Neuron (in vitro differentiated cells): ENCODE data around the gene ATG9B.

ENCODE experiments used
- H2AFZ ChIP-seq: one replicate; pipeline ENCODE4 v1.6.1; 2013; ENCODE audit warnings: low read depth, mild to moderate bottlenecking, inconsistent platforms, low read length, moderate library complexity
- H3K27me3 ChIP-seq: one replicate; pipeline ENCODE4 v1.6.1; 2013; ENCODE audit warnings: low read length; ENCODE audit not compliant: insufficient read depth
- H3K36me3 ChIP-seq: one replicate; pipeline ENCODE4 v1.6.1; 2013; ENCODE audit warnings: low read length; ENCODE audit not compliant: insufficient read depth
- H3K4me1 ChIP-seq: one replicate; pipeline ENCODE4 v1.6.1; 2013; ENCODE audit warnings: low read length; ENCODE audit not compliant: insufficient read depth
- H3K4me3 ChIP-seq: 2 replicates; pipeline ENCODE4 v1.5.1; 2013; ENCODE audit warnings: mild to moderate bottlenecking, low read length, moderate library complexity
- H3K9me3 ChIP-seq: one replicate; pipeline ENCODE4 v1.6.1; 2013; ENCODE audit warnings: low read length

The ATG9B gene

GRCh38 chr7:150969475-150969874 lies 54.8 kb downstream of the ATG9B start:
- Histone ChIP-seq H3K36me3 (no peaks in the 10 kb centered on the region), H3K4me3 (no peak overlapping the region), H2AFZ (no peak overlapping the region), H3K9me3 (no peaks in the 10 kb centered on the region), H3K27me3 (no peaks in the 10 kb centered on the region), H3K4me1 (peaks cover 31% of the 10 kb centered on the region)

DNA sequence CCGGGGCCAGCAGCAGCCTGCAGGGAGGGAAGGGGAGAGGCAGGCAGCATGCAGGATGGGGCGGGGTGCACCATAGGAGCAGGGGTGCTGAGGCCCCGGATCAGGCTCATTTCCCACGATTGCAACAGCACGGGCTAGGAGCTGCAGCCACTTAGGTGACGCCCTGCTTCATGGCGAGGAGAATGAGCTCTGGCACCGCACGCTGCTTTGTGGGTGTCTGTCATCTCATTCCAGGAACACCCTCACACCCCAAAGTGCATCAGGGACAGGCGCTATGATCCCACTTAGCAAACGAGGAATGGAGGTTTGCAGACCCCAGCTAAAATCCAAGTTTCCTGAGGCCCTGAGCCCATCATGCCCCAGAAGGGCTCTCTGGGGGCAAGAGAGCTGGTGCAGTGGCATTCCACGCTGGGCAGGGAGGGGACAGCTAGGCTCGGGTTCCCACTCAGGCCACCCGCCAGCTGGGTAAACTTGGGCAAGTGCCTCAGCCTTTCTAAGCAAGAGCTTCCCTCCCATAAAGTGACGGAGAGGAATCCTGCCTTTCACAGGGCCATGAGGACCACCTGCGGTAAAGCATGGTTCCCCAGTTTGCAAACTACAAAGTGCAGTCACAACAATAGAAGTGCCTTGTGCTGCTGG lies 55.4 kb downstream of the ATG9B start:
- Histone ChIP-seq H3K9me3 (no peaks in the 10 kb centered on the region), H3K36me3 (no peaks in the 10 kb centered on the region), H3K4me1 (peaks cover 35% of the 10 kb centered on the region), H3K27me3 (no peaks in the 10 kb centered on the region), H3K4me3 (no peak overlapping the region), H2AFZ (no peak overlapping the region)

GRCh38 chr7:150968056-150968733 lies 56.1 kb downstream of the ATG9B start:
- Histone ChIP-seq H3K27me3 (no peaks in the 10 kb centered on the region), H2AFZ (no peak overlapping the region), H3K36me3 (no peaks in the 10 kb centered on the region), H3K4me3 (no peak overlapping the region), H3K4me1 (peaks cover 36% of the 10 kb centered on the region), H3K9me3 (no peaks in the 10 kb centered on the region)

- H3K4me3 ChIP-seq: no peak overlapping the region
- peaks cover 40% of the 10 kb centered on the region for H3K4me1 ChIP-seq
- H2AFZ ChIP-seq: no peak overlapping the region
- no peaks in the 10 kb centered on the region for H3K27me3 ChIP-seq
- no peaks in the 10 kb centered on the region for H3K9me3 ChIP-seq
- no peaks in the 10 kb centered on the region for H3K36me3 ChIP-seq
These were observed 56.9 kb downstream of the ATG9B start for GRCh38 chr7:150967349-150967748.

DNA sequence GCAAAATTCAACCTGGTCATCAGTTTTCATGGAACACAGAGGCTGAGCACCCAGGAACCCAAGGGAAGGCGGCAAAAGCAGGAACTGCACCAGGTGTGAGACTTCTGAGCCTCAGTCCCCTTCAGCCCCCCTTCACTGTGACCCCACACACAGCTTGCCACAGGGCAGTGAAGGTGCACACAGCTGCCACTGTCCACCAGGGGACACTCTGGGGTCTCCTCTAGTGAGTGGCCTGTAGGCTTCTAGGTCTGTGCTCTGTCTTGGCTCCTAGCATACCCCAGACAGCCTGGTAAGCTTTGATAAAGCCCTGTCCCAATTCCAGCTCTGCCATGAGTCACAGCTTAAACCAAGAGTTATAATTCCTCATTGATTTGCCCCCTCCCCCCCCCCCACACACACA lies 58.3 kb downstream of the ATG9B start:
- H3K9me3 ChIP-seq: no peaks in the 10 kb centered on the region
- no peaks in the 10 kb centered on the region for H3K36me3 ChIP-seq
- no peak overlapping the region for H2AFZ ChIP-seq
- peaks cover 35% of the 10 kb centered on the region for H3K4me1 ChIP-seq
- no peak overlapping the region for H3K4me3 ChIP-seq
- H3K27me3 ChIP-seq: no peaks in the 10 kb centered on the region

GRCh38 chr7:150965273-150965830 lies 58.9 kb downstream of the ATG9B start:
- H3K4me3 ChIP-seq: no peak overlapping the region
- no peak overlapping the region for H2AFZ ChIP-seq
- H3K9me3 ChIP-seq: no peaks in the 10 kb centered on the region
- H3K36me3 ChIP-seq: no peaks in the 10 kb centered on the region
- no peaks in the 10 kb centered on the region for H3K27me3 ChIP-seq
- H3K4me1 ChIP-seq: peaks cover 29% of the 10 kb centered on the region
